ENCODE data around the gene LARP6. TPM values are rescaled to one million over a fixed set of nuclear protein-coding genes. Genes with fewer than 3 reads are reported as not detected.

The LARP6 gene
- total RNA-seq, 1 donor from 2014 or later, result 21.6 TPM

- H3K9me3 Mint-ChIP-seq (ENCODE audit: unreplicated experiment), result no peaks in the 10 kb centered on the region
- DNase-seq, result no peak
- H3K4me1 Mint-ChIP-seq (ENCODE audit: low read depth, unreplicated experiment), result no peaks in the 10 kb centered on the region
- H3K36me3 Mint-ChIP-seq (ENCODE audit: unreplicated experiment), result no peaks in the 10 kb centered on the region
- H3K27me3 Mint-ChIP-seq (ENCODE audit: unreplicated experiment), result no peaks in the 10 kb centered on the region
- no peak for TF ChIP-seq CTCF (IDR thresholded peaks at IDR 0.05; ENCODE audit: partially characterized antibody, unreplicated experiment)
- H3K27ac Mint-ChIP-seq (ENCODE audit: unreplicated experiment), result no peak overlapping the region
- H3K4me3 Mint-ChIP-seq (ENCODE audit: unreplicated experiment), result no peak overlapping the region
Measured at GRCh38 chr15:70882361-70882760, 28.4 kb upstream of the LARP6 start.

GRCh38 chr15:70880781-70881180 lies 26.8 kb upstream of the LARP6 start:
- no peak for TF ChIP-seq CTCF (IDR thresholded peaks at IDR 0.05; ENCODE audit: partially characterized antibody, unreplicated experiment)
- Mint-ChIP-seq H3K4me1 (ENCODE audit: low read depth, unreplicated experiment) (no peaks in the 10 kb centered on the region), H3K27me3 (ENCODE audit: unreplicated experiment) (no peaks in the 10 kb centered on the region), H3K9me3 (ENCODE audit: unreplicated experiment) (no peaks in the 10 kb centered on the region), H3K36me3 (ENCODE audit: unreplicated experiment) (no peaks in the 10 kb centered on the region), H3K4me3 (ENCODE audit: unreplicated experiment) (no peak overlapping the region), H3K27ac (ENCODE audit: unreplicated experiment) (no peak overlapping the region)
- DNase-seq, result no peak

GRCh38 chr15:70879401-70879800 lies 25.4 kb upstream of the LARP6 start:
- no peaks in the 10 kb centered on the region for H3K36me3 Mint-ChIP-seq (ENCODE audit: unreplicated experiment)
- no peaks in the 10 kb centered on the region for H3K4me1 Mint-ChIP-seq (ENCODE audit: low read depth, unreplicated experiment)
- no peak overlapping the region for H3K4me3 Mint-ChIP-seq (ENCODE audit: unreplicated experiment)
- H3K9me3 Mint-ChIP-seq (ENCODE audit: unreplicated experiment), result no peaks in the 10 kb centered on the region
- H3K27ac Mint-ChIP-seq (ENCODE audit: unreplicated experiment), result no peak overlapping the region
- H3K27me3 Mint-ChIP-seq (ENCODE audit: unreplicated experiment), result no peaks in the 10 kb centered on the region
- TF ChIP-seq CTCF (IDR thresholded peaks at IDR 0.05; ENCODE audit: partially characterized antibody, unreplicated experiment), result no peak
- DNase-seq, result no peak

GRCh38 chr15:70876683-70877082 lies 22.7 kb upstream of the LARP6 start:
- H3K27ac Mint-ChIP-seq (ENCODE audit: unreplicated experiment), result no peak overlapping the region
- DNase-seq, result no peak
- H3K36me3 Mint-ChIP-seq (ENCODE audit: unreplicated experiment), result peaks cover 8% of the 10 kb centered on the region
- no peaks in the 10 kb centered on the region for H3K27me3 Mint-ChIP-seq (ENCODE audit: unreplicated experiment)
- peaks cover 5% of the 10 kb centered on the region for H3K9me3 Mint-ChIP-seq (ENCODE audit: unreplicated experiment)
- no peak for TF ChIP-seq CTCF (IDR thresholded peaks at IDR 0.05; ENCODE audit: partially characterized antibody, unreplicated experiment)
- no peaks in the 10 kb centered on the region for H3K4me1 Mint-ChIP-seq (ENCODE audit: low read depth, unreplicated experiment)
- H3K4me3 Mint-ChIP-seq (ENCODE audit: unreplicated experiment), result no peak overlapping the region

- peaks cover 1% of the 10 kb centered on the region for H3K4me1 Mint-ChIP-seq (ENCODE audit: low read depth, unreplicated experiment)
- peaks cover 8% of the 10 kb centered on the region for H3K36me3 Mint-ChIP-seq (ENCODE audit: unreplicated experiment)
- H3K9me3 Mint-ChIP-seq (ENCODE audit: unreplicated experiment), result peaks cover 6% of the 10 kb centered on the region
- TF ChIP-seq CTCF (IDR thresholded peaks at IDR 0.05; ENCODE audit: partially characterized antibody, unreplicated experiment), result no peak
- no peak overlapping the region for H3K4me3 Mint-ChIP-seq (ENCODE audit: unreplicated experiment)
- no peaks in the 10 kb centered on the region for H3K27me3 Mint-ChIP-seq (ENCODE audit: unreplicated experiment)
- no peak for DNase-seq
- no peak overlapping the region for H3K27ac Mint-ChIP-seq (ENCODE audit: unreplicated experiment)
Measured at GRCh38 chr15:70876011-70876410, 22.1 kb upstream of the LARP6 start.
